H1 (cell line): ENCODE measurements around the gene ARHGEF11. TPM values are rescaled to one million over a fixed set of nuclear protein-coding genes. Genes with fewer than 3 reads are reported as not detected.

Source experiments
- CTCF ChIA-PET: fragments of 300-600 bp; sonication (Branson Sonifier 250); formaldehyde crosslinking; loops from one replicate; lab custom pipeline; 2021; ENCODE audit not compliant: partially characterized antibody; lab: Charles Lee
- POLR2A ChIA-PET: fragments of 300-600 bp; sonication (Branson Sonifier 250); formaldehyde crosslinking; loops from one replicate; lab custom pipeline; 2021; ENCODE audit warnings: inconsistent platforms; ENCODE audit not compliant: partially characterized antibody; lab: Charles Lee
- DNase-seq, 2 experiments: peaks; one replicate each; pipeline versions ENCODE4 v3.0.0 to v3.0.0-alpha.2; 2010 to 2022; ENCODE audit warnings: low spot score in 2 of 2, low read depth in 1 of 2, mixed read lengths in 1 of 2
- FAIRE-seq: peaks from 2 replicates; lab custom pipeline; 2011; peaks lifted over from hg19 to GRCh38; lab: Jason Lieb, UNC
- H2AFZ ChIP-seq: 2 replicates; pipeline ENCODE4 v1.8.1; 2012; ENCODE audit warnings: low read length, inconsistent platforms
- H2AK5ac ChIP-seq: 2 replicates; pipeline ENCODE4 v1.6.1; 2013; ENCODE audit warnings: low read depth, low read length
- H2BK120ac ChIP-seq: replicated peaks from 2 replicates; pipeline ENCODE3; 2013; ENCODE audit warnings: low read depth, low read length, inconsistent platforms
- H2BK12ac ChIP-seq: 2 replicates; pipeline ENCODE4 v1.6.1; 2013; ENCODE audit warnings: low read depth, low read length
- H2BK15ac ChIP-seq: 2 replicates; pipeline ENCODE4 v1.6.1; 2013; ENCODE audit warnings: low read length
- H2BK20ac ChIP-seq: 2 replicates; pipeline ENCODE4 v1.6.1; 2013; ENCODE audit warnings: low read length
- H2BK5ac ChIP-seq: 2 replicates; pipeline ENCODE4 v1.6.1; 2013; ENCODE audit warnings: low read depth, low read length
- H3K14ac ChIP-seq: 2 replicates; pipeline ENCODE4 v1.6.1; 2013; ENCODE audit warnings: inconsistent platforms; ENCODE audit not compliant: insufficient read length
- H3K18ac ChIP-seq: 2 replicates; pipeline ENCODE4 v1.6.1; 2013; ENCODE audit warnings: low read length; ENCODE audit errors: extremely low read depth
- H3K23ac ChIP-seq: 2 replicates; pipeline ENCODE4 v1.6.1; 2013; ENCODE audit warnings: inconsistent platforms; ENCODE audit not compliant: insufficient read length
- H3K23me2 ChIP-seq: 2 replicates; pipeline ENCODE4 v1.6.1; 2013; ENCODE audit warnings: low read depth, low read length
- H3K27ac ChIP-seq: 2 replicates; pipeline ENCODE4 v1.6.1; 2011; ENCODE audit warnings: low read depth, low read length, inconsistent platforms
- H3K27me3 ChIP-seq, 4 experiments: replicated peaks in 1 of 4; 1 replicate in 1 of 4; 2 replicates in 3 of 4; pipeline versions ENCODE4 v1.6.1 to v1.8.1; 2011 to 2013; ENCODE audit warnings: low read length in 3 of 4, mild to moderate bottlenecking in 3 of 4, inconsistent platforms in 2 of 4, mixed read lengths in 2 of 4, moderate library complexity in 1 of 4; ENCODE audit not compliant: control insufficient read depth in 3 of 4, insufficient read depth in 3 of 4; ENCODE audit errors: extremely low read depth in 1 of 4
- H3K36me3 ChIP-seq, 4 experiments: 2 replicates each; pipeline versions ENCODE4 v1.6.1 to v1.8.1; 2011 to 2013; ENCODE audit warnings: mild to moderate bottlenecking in 4 of 4, low read length in 3 of 4, moderate library complexity in 2 of 4, control low read depth in 1 of 4, inconsistent platforms in 1 of 4; ENCODE audit not compliant: insufficient read depth in 4 of 4, control insufficient read depth in 2 of 4
- H3K4ac ChIP-seq: replicated peaks from 2 replicates; pipeline ENCODE3; 2013; ENCODE audit warnings: low read length, low read depth, mixed read lengths, inconsistent platforms; ENCODE audit not compliant: insufficient read length
- H3K4me1 ChIP-seq, 4 experiments: replicated peaks in 1 of 4; 1 replicate in 1 of 4; 2 replicates in 3 of 4; pipeline versions ENCODE4 v1.6.1 to v1.8.1; 2011 to 2013; ENCODE audit warnings: low read length in 3 of 4, inconsistent platforms in 2 of 4, mixed read lengths in 1 of 4; ENCODE audit not compliant: insufficient read depth in 4 of 4, control insufficient read depth in 3 of 4
- H3K4me2 ChIP-seq, 2 experiments: 2 replicates each; pipeline versions ENCODE4 v1.6.1 to v1.8.1; 2011 to 2013; ENCODE audit warnings: low read depth in 2 of 2, low read length in 2 of 2, control low read depth in 1 of 2, inconsistent platforms in 1 of 2, mild to moderate bottlenecking in 1 of 2; ENCODE audit not compliant: insufficient read depth in 1 of 2
- H3K4me3 ChIP-seq, 4 experiments: fragments of 200-600, 300-600 bp in 1 of 4; sonication (generic), shearing (Covaris generic), sonication (Bioruptor Twin) in 1 of 4; 2 replicates each; pipeline versions ENCODE4 v1.5.1 to v1.8.1; 2011 to 2016; ENCODE audit warnings: low read length in 4 of 4, low read depth in 3 of 4, control low read depth in 2 of 4, inconsistent platforms in 2 of 4, mild to moderate bottlenecking in 2 of 4, mixed read lengths in 1 of 4, moderate library complexity in 1 of 4; ENCODE audit not compliant: insufficient read depth in 2 of 4; ENCODE audit errors: extremely low read depth in 1 of 4
- H3K56ac ChIP-seq: replicated peaks from 2 replicates; pipeline ENCODE3; 2013; ENCODE audit warnings: low read depth, mild to moderate bottlenecking, mixed read lengths, low read length, inconsistent platforms; ENCODE audit not compliant: insufficient read length
- H3K79me1 ChIP-seq: 2 replicates; pipeline ENCODE4 v1.6.1; 2013; ENCODE audit warnings: low read depth, low read length, control low read depth
- H3K79me2 ChIP-seq, 2 experiments: 2 replicates each; pipeline versions ENCODE4 v1.6.1 to v1.8.1; 2012 to 2013; ENCODE audit warnings: low read length in 2 of 2, mild to moderate bottlenecking in 2 of 2, inconsistent platforms in 1 of 2; ENCODE audit not compliant: insufficient read depth in 2 of 2, control insufficient read depth in 1 of 2
- H3K9ac ChIP-seq, 4 experiments: replicated peaks in 1 of 4; 1 replicate in 1 of 4; 2 replicates in 3 of 4; pipeline versions ENCODE4 v1.6.1 to v1.8.1; 2011 to 2013; ENCODE audit warnings: low read depth in 3 of 4, low read length in 3 of 4, control low read depth in 2 of 4, mild to moderate bottlenecking in 2 of 4, moderate library complexity in 2 of 4, inconsistent platforms in 1 of 4; ENCODE audit errors: extremely low read depth in 1 of 4
- H3K9me3 ChIP-seq, 2 experiments: 2 replicates each; pipeline versions ENCODE4 v1.6.1 to v1.8.1; 2012 to 2013; ENCODE audit warnings: mild to moderate bottlenecking in 2 of 2, moderate library complexity in 2 of 2, control low read depth in 1 of 2, inconsistent platforms in 1 of 2, low read depth in 1 of 2, low read length in 1 of 2, mixed read lengths in 1 of 2; ENCODE audit not compliant: insufficient read depth in 2 of 2
- H4K20me1 ChIP-seq, 2 experiments: replicated peaks in 1 of 2; 2 replicates each; pipeline versions ENCODE3 to v1.8.1; 2011 to 2013; ENCODE audit warnings: inconsistent platforms in 2 of 2, low read length in 2 of 2, mild to moderate bottlenecking in 1 of 2; ENCODE audit not compliant: insufficient read depth in 2 of 2, control insufficient read depth in 1 of 2
- H4K5ac ChIP-seq: 2 replicates; pipeline ENCODE4 v1.6.1; 2013; ENCODE audit warnings: low read length, low read depth, mixed read lengths, inconsistent platforms; ENCODE audit not compliant: insufficient read length
- H4K8ac ChIP-seq: 2 replicates; pipeline ENCODE4 v1.8.0; 2013; ENCODE audit warnings: mild to moderate bottlenecking, moderate library complexity, low read length, inconsistent platforms; ENCODE audit not compliant: insufficient read depth; ENCODE audit errors: extremely low read depth
- H4K91ac ChIP-seq: replicated peaks from 2 replicates; pipeline ENCODE3; 2013; ENCODE audit warnings: low read length, mixed read lengths, inconsistent platforms; ENCODE audit not compliant: insufficient read length
- KDM5A ChIP-seq: fragments of 200-600 bp; IDR thresholded peaks from 2 replicates; pipeline ENCODE4 v1.7.1; 2012; ENCODE audit warnings: mild to moderate bottlenecking, low read length, inconsistent platforms, mixed read lengths
- WGBS, 2 experiments: shearing (Covaris generic) in 1 of 2; methylation state at CpG; one replicate each; pipeline versions ENCODE4 v1.1.6 to v1.1.7; 2013 to 2015; ENCODE audit warnings: low lambda C conversion rate in 2 of 2, mixed read lengths in 2 of 2, inconsistent platforms in 1 of 2, low coverage in 1 of 2, missing lambda C conversion rate in 1 of 2; ENCODE audit not compliant: insufficient replicate concordance in 2 of 2, insufficient coverage in 1 of 2, insufficient read length in 1 of 2; ENCODE audit errors: extremely low coverage in 1 of 2, missing lambda C conversion rate in 1 of 2; 5-methylcytosine and 5-hydroxymethylcytosine counted together
- polyA plus RNA-seq, 7 experiments: library from polyadenylated mRNA; depleted of rRNA in 3 of 7; stranded (reverse) in 5 of 7; unstranded in 2 of 7; fragments of >200 nt in 5 of 7; fragments of 200-250 nt in 2 of 7; gene quantifications; 1 replicate in 5 of 7; 2 replicates in 1 of 7; 4 replicates in 1 of 7; pipeline versions ENCODE4 v1.2.1 to v1.2.3, GENCODE V29; 2011 to 2013; ENCODE audit warnings: missing spikeins in 2 of 7, mixed read lengths in 2 of 7
- total RNA-seq: library from RNA; stranded (reverse); fragmentation: NEBNext Ultra II Directional; extraction: Animal tissue kit (Norgen Biotek cat#: 25700); gene quantifications from 2 replicates; pipeline ENCODE4 v1.2.1, GENCODE V29; 2021
- TF ChIP-seq, protein P1 (sequence below), 3 experiments: IDR thresholded peaks; 1 replicate in 2 of 3; 2 replicates in 1 of 3; pipeline versions ENCODE4 v1.5.1 to v1.6.1; 2011; ENCODE audit warnings: low read length in 3 of 3, mild to moderate bottlenecking in 3 of 3, inconsistent platforms in 2 of 3, low read depth in 1 of 3, moderate library complexity in 1 of 3; ENCODE audit not compliant: insufficient read depth in 1 of 3; ENCODE audit errors: control extremely low read depth in 1 of 3

ARHGEF11 gene
- total and polyA plus RNA-seq, 2 of the 8 experiments (the other 6 are each of a cell fraction or from before 2014, with no cell fraction given), result 19.9 to 33.1 TPM

GRCh38 chr1:156912861-156913808 lies 132.4 kb downstream of the ARHGEF11 start:
- H2AFZ ChIP-seq, result no peak overlapping the region; the same call in 1 of the 2 replicates
- no peak overlapping the region for H2BK120ac ChIP-seq
- H4K20me1 ChIP-seq, result peaks cover 0 to 6% of the 10 kb centered on the region in 2 experiments
- H3K18ac ChIP-seq, result no peak overlapping the region
- no peaks in the 10 kb centered on the region for H3K9me3 ChIP-seq
- peaks cover 2 to 12% (median 10%) of the 10 kb centered on the region in 4 experiments for H3K4me1 ChIP-seq
- H3K23me2 ChIP-seq, result peaks cover 3% of the 10 kb centered on the region; the same call in 1 of the 2 replicates
- H3K4me3 ChIP-seq, result no peak overlapping the region
- H2BK5ac ChIP-seq, result no peak overlapping the region
- H2BK20ac ChIP-seq, result no peak overlapping the region; the same call in 1 of the 2 replicates
- peaks cover 0 to 20% (median 11%) of the 10 kb centered on the region in 4 experiments; a peak in 6 of 7 replicates for H3K27me3 ChIP-seq
- no peaks in the 10 kb centered on the region for H3K36me3 ChIP-seq
- no peak overlapping the region for H4K5ac ChIP-seq
- H3K27ac ChIP-seq, result no peak overlapping the region
- 66% methylated on average over 23 of the region's 24 CpGs; no CpG with 5 or more reads in 1 of the 2 experiments for WGBS, 2 experiments
- H3K4ac ChIP-seq, result no peak overlapping the region
- H3K79me2 ChIP-seq, result no peaks in the 10 kb centered on the region
- no peak for FAIRE-seq
- H3K4me2 ChIP-seq, result peak overlapping the region in 1 of 2 experiments; percentile 33; a peak in 2 of 4 replicates
- H3K23ac ChIP-seq, result no peak overlapping the region
- no peak overlapping the region for H2AK5ac ChIP-seq
- ChIA-PET CTCF (interaction anchor here (0.5 to 4.5 kb wide), 24 partner anchors 9 to 455 kb away, joined by 3 to 25 read pairs (median 5); partner anchors contain the start of gene INSRR), POLR2A (interaction anchor here (0.8 to 1.2 kb wide), 3 partner anchors 11 to 121 kb away, joined by 3 read pairs; no protein-coding TSS in a partner anchor)
- H3K9ac ChIP-seq, result no peak overlapping the region
- H2BK12ac ChIP-seq, result peak overlapping the region; percentile 50; the same call in 1 of the 2 replicates
- peak in 1 of 2 experiments; percentile 75 for DNase-seq
- 0 out of 2 replicates have a peak overlapping the region, but pooled peaks have one; percentile 20 for H4K8ac ChIP-seq
- H3K79me1 ChIP-seq, result no peaks in the 10 kb centered on the region
- no peak overlapping the region for H4K91ac ChIP-seq
- H3K14ac ChIP-seq, result no peak overlapping the region
- H3K56ac ChIP-seq, result no peak overlapping the region
- H2BK15ac ChIP-seq, result 0 out of 2 replicates have a peak overlapping the region, but pooled peaks have one; percentile 61
- TF ChIP-seq, protein P1, sequence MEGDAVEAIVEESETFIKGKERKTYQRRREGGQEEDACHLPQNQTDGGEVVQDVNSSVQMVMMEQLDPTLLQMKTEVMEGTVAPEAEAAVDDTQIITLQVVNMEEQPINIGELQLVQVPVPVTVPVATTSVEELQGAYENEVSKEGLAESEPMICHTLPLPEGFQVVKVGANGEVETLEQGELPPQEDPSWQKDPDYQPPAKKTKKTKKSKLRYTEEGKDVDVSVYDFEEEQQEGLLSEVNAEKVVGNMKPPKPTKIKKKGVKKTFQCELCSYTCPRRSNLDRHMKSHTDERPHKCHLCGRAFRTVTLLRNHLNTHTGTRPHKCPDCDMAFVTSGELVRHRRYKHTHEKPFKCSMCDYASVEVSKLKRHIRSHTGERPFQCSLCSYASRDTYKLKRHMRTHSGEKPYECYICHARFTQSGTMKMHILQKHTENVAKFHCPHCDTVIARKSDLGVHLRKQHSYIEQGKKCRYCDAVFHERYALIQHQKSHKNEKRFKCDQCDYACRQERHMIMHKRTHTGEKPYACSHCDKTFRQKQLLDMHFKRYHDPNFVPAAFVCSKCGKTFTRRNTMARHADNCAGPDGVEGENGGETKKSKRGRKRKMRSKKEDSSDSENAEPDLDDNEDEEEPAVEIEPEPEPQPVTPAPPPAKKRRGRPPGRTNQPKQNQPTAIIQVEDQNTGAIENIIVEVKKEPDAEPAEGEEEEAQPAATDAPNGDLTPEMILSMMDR (IDR thresholded peaks at IDR 0.05; ENCODE audit: control extremely low read depth in 1 of 3, insufficient read depth in 1 of 3, low read depth in 1 of 3, low read length in 3 of 3), result peak in 2 of 3 experiments; percentile 38 to 56; a peak in 3 of 4 replicates
- no peak for TF ChIP-seq KDM5A
